ENCODE measurements around the gene CIPC.

The CIPC gene

GRCh38 chr14:77120771-77121743 is 23.0 kb downstream of the CIPC start:
- no peak for TF ChIP-seq CTCF (IDR thresholded peaks at IDR 0.05; ENCODE audit: low read depth, low read length)
- no peak for DNase-seq (ENCODE audit: extremely low read depth, low read depth)

DNA sequence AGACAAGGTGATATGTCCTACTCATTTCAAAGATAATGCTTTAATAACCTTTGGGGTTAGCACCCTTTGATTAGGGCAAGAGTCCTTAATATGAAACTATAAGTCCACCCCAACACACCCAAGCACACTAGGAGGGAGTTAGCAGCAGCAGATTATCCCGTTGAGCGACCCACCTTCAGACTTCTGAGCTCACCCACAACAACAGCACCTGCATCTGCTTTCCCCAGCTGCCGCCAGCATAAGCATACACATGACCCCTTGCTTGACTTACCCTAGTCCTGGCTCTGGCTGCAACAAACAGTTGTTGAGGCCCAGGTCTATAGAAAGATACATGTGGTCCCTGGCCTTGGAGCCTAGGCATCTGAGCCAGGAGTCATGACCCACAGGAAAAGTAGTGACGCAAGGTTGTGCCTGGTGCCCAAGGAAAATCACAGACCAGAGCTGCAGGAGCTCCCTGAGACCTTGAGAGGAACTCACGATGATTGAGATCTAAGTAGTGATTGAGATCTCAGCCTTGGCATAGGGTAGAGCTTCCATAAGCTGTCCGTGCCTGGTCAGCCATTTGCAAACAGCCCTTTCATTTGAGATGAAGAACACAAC is 24.6 kb downstream of the CIPC start:
- TF ChIP-seq CTCF (IDR thresholded peaks at IDR 0.05; ENCODE audit: low read depth, low read length): no peak
- DNase-seq (ENCODE audit: extremely low read depth, low read depth): no peak

GRCh38 chr14:77123381-77124325 is 25.6 kb downstream of the CIPC start:
- no peak for DNase-seq (ENCODE audit: extremely low read depth, low read depth)
- no peak for TF ChIP-seq CTCF (IDR thresholded peaks at IDR 0.05; ENCODE audit: low read depth, low read length)

GRCh38 chr14:77124345-77125280 is 26.6 kb downstream of the CIPC start:
- no peak for TF ChIP-seq CTCF (IDR thresholded peaks at IDR 0.05; ENCODE audit: low read depth, low read length)
- DNase-seq (ENCODE audit: extremely low read depth, low read depth): no peak

DNA sequence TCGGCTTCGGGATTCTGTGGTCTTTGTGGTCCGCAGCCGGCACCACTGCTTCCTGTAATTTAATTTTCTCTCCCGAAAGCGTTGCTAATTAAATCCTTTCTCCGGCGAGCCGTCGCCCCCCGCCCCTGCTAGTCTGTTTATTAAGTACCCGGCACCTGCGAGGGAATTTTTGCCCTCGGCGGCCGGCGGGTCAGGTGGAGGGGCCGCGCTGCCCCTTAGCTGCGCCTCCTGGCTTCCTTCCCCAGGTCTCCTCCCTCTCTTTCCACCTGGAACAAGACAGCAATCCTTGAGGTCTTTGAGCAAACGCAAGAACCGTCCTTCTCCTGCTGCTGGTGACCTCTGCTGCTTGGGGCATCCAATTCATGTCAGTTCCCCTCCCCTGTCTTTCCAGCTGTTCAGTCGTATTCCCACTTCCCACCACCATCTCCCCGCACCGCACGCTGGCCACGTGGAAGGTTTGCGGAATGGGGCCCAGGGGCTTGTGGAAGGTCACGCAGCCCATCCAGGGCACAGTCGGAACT is 27.3 kb downstream of the CIPC start:
- DNase-seq (ENCODE audit: extremely low read depth, low read depth): no peak
- TF ChIP-seq CTCF (IDR thresholded peaks at IDR 0.05; ENCODE audit: low read depth, low read length): no peak

DNA sequence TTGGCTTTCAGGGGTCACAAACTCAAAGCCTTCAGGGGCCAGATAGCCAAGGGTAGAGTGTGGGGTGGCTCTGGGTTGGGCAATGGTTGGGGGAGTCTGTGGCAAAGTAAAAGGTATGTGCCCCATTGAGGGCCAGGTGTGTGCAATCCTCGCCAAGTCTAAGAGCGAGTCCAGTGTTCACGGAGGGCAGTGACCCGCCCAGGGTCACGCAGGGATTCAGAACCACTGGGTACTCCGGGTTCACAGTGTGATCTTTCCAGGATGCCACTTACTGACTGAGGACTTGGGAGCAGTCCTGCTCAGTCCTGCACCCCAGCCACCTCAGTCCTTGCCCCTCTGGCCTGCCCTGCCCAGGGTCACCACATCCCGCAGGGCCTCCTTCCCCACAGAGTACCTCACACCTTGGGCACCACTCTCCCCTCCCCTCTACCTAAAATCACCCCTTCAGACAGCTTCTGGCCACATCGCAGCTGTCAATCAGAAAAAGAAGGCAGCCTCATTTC is 27.8 kb downstream of the CIPC start:
- TF ChIP-seq CTCF (IDR thresholded peaks at IDR 0.05; ENCODE audit: low read depth, low read length): no peak
- DNase-seq (ENCODE audit: extremely low read depth, low read depth): no peak

Data from AG09319 (cell line).